MCF 10A (cell line): ENCODE measurements around the gene STIL. TPM values are rescaled to one million over a fixed set of nuclear protein-coding genes. Genes with fewer than 3 reads are reported as not detected.

Experiments used
- BruUV-seq: library from RNA; stranded (reverse); fragments of 400-500 nt; replicated peaks from 2 replicates; lab custom pipeline; 2021; lab: Mats Ljungman, UMichigan
- CTCF ChIA-PET: fragments of 300-600 bp; sonication (Branson Sonifier 250); formaldehyde crosslinking; extraction: SDS; loops from one replicate; lab custom pipeline; 2021; ENCODE audit warnings: antibody characterized with exemption, inconsistent platforms; lab: Yijun Ruan, JAX
- POLR2A ChIA-PET: fragments of 300-600, 350-650 bp; sonication (Branson Sonifier 250); formaldehyde crosslinking; extraction: SDS; loops from one replicate; lab custom pipeline; 2020; ENCODE audit warnings: antibody characterized with exemption, inconsistent platforms; lab: Yijun Ruan, JAX
- DNase-seq: peaks from one replicate; pipeline ENCODE4 v3.0.0-alpha.2; 2018; ENCODE audit not compliant: unreplicated experiment
- H3K27ac Mint-ChIP-seq: one replicate; pipeline ENCODE4 v1.8.0; 2022; ENCODE audit warnings: mild to moderate bottlenecking, low read depth, mixed read lengths; ENCODE audit not compliant: unreplicated experiment
- H3K27me3 Mint-ChIP-seq: one replicate; pipeline ENCODE4 v1.8.0; 2022; ENCODE audit warnings: mixed read lengths; ENCODE audit not compliant: insufficient read depth, unreplicated experiment
- H3K36me3 Mint-ChIP-seq: one replicate; pipeline ENCODE4 v1.8.0; 2022; ENCODE audit warnings: mild to moderate bottlenecking, moderate library complexity, mixed read lengths; ENCODE audit not compliant: insufficient read depth, unreplicated experiment
- H3K4me1 Mint-ChIP-seq: one replicate; pipeline ENCODE4 v1.8.0; 2022; ENCODE audit warnings: mixed read lengths; ENCODE audit not compliant: insufficient read depth, unreplicated experiment
- H3K4me3 Mint-ChIP-seq: one replicate; pipeline ENCODE4 v1.8.0; 2022; ENCODE audit warnings: mild to moderate bottlenecking, moderate library complexity, mixed read lengths; ENCODE audit not compliant: unreplicated experiment
- H3K9me3 Mint-ChIP-seq: one replicate; pipeline ENCODE4 v1.8.0; 2022; ENCODE audit warnings: mixed read lengths; ENCODE audit not compliant: unreplicated experiment
- intact Hi-C: fragments of 100-400 bp; cut with micrococcal nuclease; formaldehyde crosslinking; loops from 2 replicates; pipeline ENCODE4 v1.14.1; 2022
- total RNA-seq: library from RNA; stranded (reverse); gene quantifications from 2 replicates; pipeline ENCODE4 v1.2.3, GENCODE V29; 2022
- TF ChIP-seq, protein P1 (sequence below): fragments of 200-600 bp; IDR thresholded peaks from one replicate; pipeline ENCODE4 v1.8.0; 2022; ENCODE audit warnings: antibody characterized with exemption, mild to moderate bottlenecking; ENCODE audit not compliant: unreplicated experiment

Gene STIL
- total RNA-seq, 1 experiment from 2014 or later = 12.6 TPM

DNA sequence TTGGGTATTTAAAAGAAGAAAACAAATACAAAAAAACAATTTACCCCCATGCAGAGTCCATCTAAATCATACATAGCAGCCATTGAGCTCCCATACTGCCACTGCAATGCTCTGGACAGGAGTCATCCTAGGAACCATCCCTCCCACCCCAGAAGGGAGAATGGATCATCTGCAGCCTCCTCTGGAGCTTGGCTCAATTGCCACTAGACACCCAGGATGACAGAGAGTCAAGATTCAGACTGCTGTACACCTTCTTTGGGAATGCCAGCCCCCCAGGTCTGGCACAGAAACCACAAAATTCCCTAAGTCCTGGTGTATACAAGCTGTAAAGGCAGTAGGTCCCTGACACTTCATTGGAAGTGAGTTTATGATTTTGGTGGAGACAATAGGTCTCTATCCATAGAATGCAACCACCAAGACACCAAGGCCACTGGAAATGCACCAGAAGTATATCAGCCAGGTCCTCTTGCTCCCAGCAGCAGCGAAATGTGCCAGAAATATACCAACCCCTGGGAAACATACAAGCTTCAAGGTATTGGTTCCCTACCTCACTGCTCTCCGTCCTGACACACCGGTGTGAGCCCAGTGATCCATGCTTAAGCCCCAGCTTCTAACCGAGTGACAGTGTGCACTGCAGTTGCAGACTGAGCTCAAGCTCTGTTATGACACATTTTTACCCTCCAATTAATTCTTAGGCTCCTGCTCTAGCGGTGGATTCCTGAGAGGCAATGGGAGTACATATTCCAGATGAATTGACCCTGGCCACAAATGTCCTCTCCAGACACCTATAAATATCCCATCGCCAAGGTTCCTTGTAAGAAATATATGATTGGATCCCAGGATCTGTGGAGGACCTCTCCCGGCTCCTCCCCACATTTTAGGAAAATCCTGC is 86.4 kb downstream of the STIL start:
- no TSS peak for BruUV-seq
- H3K27me3 Mint-ChIP-seq = peaks cover 33% of the 10 kb centered on the region
- ChIA-PET POLR2A (no interaction called here), CTCF (interaction anchor here (0.6 to 1.3 kb wide), 5 partner anchors 16 to 63 kb away, joined by 3 to 4 read pairs (median 3); no protein-coding TSS in a partner anchor)
- no peaks in the 10 kb centered on the region for H3K4me1 Mint-ChIP-seq
- intact Hi-C loops = no loop called here
- no peak overlapping the region for H3K4me3 Mint-ChIP-seq
- H3K36me3 Mint-ChIP-seq = no peaks in the 10 kb centered on the region
- H3K27ac Mint-ChIP-seq = no peak overlapping the region
- no peak for DNase-seq
- TF ChIP-seq, protein P1, sequence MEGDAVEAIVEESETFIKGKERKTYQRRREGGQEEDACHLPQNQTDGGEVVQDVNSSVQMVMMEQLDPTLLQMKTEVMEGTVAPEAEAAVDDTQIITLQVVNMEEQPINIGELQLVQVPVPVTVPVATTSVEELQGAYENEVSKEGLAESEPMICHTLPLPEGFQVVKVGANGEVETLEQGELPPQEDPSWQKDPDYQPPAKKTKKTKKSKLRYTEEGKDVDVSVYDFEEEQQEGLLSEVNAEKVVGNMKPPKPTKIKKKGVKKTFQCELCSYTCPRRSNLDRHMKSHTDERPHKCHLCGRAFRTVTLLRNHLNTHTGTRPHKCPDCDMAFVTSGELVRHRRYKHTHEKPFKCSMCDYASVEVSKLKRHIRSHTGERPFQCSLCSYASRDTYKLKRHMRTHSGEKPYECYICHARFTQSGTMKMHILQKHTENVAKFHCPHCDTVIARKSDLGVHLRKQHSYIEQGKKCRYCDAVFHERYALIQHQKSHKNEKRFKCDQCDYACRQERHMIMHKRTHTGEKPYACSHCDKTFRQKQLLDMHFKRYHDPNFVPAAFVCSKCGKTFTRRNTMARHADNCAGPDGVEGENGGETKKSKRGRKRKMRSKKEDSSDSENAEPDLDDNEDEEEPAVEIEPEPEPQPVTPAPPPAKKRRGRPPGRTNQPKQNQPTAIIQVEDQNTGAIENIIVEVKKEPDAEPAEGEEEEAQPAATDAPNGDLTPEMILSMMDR = no peak
- H3K9me3 Mint-ChIP-seq = no peaks in the 10 kb centered on the region

- ChIA-PET POLR2A (no interaction called here), CTCF (interaction anchor here (0.6 to 1.3 kb wide), 3 partner anchors 15 to 36 kb away, joined by 3 to 4 read pairs (median 3); no protein-coding TSS in a partner anchor)
- H3K36me3 Mint-ChIP-seq = no peaks in the 10 kb centered on the region
- peaks cover 25% of the 10 kb centered on the region for H3K27me3 Mint-ChIP-seq
- H3K9me3 Mint-ChIP-seq = no peaks in the 10 kb centered on the region
- no peak for DNase-seq
- no peak overlapping the region for H3K4me3 Mint-ChIP-seq
- no peaks in the 10 kb centered on the region for H3K4me1 Mint-ChIP-seq
- TF ChIP-seq, protein P1 = no peak
- H3K27ac Mint-ChIP-seq = no peak overlapping the region
- no TSS peak for BruUV-seq
- intact Hi-C loops = no loop called here
Measured at GRCh38 chr1:47226839-47227215, 87.1 kb downstream of the STIL start.

DNA sequence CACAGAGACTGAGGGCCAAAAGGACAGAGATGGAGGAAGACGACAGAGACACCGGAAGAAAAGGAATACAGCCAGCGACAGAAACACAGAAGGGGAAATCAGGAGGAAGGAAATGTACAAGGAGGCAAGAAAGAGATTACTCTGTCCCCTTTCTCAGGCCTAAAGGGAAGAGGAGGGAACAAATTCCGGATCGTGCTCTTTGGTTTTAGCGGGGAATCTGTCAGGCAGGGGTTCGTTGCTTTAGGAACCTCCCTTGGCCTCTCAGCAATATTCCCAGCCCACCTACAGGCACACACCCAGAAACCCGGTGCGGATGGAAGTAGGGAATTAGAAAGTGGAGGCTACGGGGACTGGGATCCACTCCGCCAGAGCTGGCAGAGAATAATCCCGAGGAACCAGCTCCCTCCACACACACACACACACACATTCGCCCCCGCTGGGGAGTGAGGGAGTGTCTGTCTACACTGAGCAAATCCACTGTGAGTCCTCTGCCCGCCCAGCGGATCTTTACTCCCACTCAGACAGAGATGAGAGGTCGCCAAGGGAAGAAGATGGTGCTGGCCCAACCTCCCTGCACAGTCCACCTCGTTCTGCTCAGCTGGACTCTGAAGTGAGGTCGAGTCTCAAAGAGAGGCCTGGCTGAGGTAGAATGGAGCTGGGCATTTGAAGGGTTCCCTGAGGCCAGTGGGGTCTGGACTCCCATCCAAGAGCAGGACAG is 87.7 kb downstream of the STIL start:
- no TSS peak for BruUV-seq
- intact Hi-C loops = no loop called here

More for the DNA sequence above, 87.7 kb downstream of the STIL start:
- TF ChIP-seq, protein P1 = no peak
- ChIA-PET CTCF (interaction anchor here (0.6 to 1.3 kb wide), 3 partner anchors 33 to 37 kb away, joined by 3 to 4 read pairs (median 3); no protein-coding TSS in a partner anchor), POLR2A (no interaction called here)
- Mint-ChIP-seq H3K9me3 (no peaks in the 10 kb centered on the region), H3K4me3 (no peak overlapping the region), H3K36me3 (no peaks in the 10 kb centered on the region), H3K27ac (no peak overlapping the region), H3K4me1 (no peaks in the 10 kb centered on the region), H3K27me3 (peaks cover 20% of the 10 kb centered on the region)
- no peak for DNase-seq
